ENCODE results near the gene SPIRE1. TPM values are rescaled to one million over a fixed set of nuclear protein-coding genes. Genes with fewer than 3 reads are reported as not detected.

SPIRE1 gene
- total RNA-seq, 4 donors from 2014 or later, result 25.3 to 39.5 (median 30.6) TPM

DNA sequence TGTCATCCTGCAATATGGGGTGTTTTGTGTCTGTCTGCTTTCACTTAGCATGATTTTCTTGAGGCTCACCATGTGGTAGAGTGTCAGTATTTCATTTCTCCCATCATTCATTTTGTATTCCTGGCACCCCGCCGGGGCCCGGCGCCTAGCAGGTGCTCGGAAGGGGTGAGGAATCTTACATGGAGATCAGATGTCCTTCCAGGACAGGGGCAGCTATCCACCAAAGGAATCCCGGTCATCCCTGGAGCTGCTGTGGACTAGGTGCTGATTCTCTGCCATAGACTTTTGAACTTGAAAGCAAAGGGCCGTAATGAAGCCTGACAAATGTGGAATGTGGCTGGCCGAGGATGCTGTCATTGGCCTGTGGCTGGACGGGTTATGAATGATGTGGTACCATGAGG lies 247.8 kb downstream of the SPIRE1 start:
- Histone ChIP-seq H3K4me1 (peaks cover 3 to 19% of the 10 kb centered on the region in 2 donors), H3K27me3 (no peaks in the 10 kb centered on the region), H3K27ac (no peak overlapping the region), H3K4me3 (replicated peaks in 1 of 3) (no peak overlapping the region), H3K9me3 (no peaks in the 10 kb centered on the region), H3K36me3 (no peaks in the 10 kb centered on the region)
- no peak for TF ChIP-seq POLR2A (IDR thresholded peaks at IDR 0.05)
- TF ChIP-seq, protein P1, sequence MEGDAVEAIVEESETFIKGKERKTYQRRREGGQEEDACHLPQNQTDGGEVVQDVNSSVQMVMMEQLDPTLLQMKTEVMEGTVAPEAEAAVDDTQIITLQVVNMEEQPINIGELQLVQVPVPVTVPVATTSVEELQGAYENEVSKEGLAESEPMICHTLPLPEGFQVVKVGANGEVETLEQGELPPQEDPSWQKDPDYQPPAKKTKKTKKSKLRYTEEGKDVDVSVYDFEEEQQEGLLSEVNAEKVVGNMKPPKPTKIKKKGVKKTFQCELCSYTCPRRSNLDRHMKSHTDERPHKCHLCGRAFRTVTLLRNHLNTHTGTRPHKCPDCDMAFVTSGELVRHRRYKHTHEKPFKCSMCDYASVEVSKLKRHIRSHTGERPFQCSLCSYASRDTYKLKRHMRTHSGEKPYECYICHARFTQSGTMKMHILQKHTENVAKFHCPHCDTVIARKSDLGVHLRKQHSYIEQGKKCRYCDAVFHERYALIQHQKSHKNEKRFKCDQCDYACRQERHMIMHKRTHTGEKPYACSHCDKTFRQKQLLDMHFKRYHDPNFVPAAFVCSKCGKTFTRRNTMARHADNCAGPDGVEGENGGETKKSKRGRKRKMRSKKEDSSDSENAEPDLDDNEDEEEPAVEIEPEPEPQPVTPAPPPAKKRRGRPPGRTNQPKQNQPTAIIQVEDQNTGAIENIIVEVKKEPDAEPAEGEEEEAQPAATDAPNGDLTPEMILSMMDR (IDR thresholded peaks at IDR 0.05), result no peak
- no peak for DNase-seq
- 95 to 96% methylated on average over 9 of the region's 9 CpGs for WGBS, 2 donors
- intact Hi-C loops (cut with DNase I), result no loop called here

GRCh38 chr18:12409469-12409868 lies 248.4 kb downstream of the SPIRE1 start:
- no peaks in the 10 kb centered on the region for H3K36me3 ChIP-seq
- TF ChIP-seq POLR2A (IDR thresholded peaks at IDR 0.05), result no peak
- TF ChIP-seq, protein P1 (IDR thresholded peaks at IDR 0.05), result no peak
- intact Hi-C loops (cut with DNase I), result no loop called here

DNA sequence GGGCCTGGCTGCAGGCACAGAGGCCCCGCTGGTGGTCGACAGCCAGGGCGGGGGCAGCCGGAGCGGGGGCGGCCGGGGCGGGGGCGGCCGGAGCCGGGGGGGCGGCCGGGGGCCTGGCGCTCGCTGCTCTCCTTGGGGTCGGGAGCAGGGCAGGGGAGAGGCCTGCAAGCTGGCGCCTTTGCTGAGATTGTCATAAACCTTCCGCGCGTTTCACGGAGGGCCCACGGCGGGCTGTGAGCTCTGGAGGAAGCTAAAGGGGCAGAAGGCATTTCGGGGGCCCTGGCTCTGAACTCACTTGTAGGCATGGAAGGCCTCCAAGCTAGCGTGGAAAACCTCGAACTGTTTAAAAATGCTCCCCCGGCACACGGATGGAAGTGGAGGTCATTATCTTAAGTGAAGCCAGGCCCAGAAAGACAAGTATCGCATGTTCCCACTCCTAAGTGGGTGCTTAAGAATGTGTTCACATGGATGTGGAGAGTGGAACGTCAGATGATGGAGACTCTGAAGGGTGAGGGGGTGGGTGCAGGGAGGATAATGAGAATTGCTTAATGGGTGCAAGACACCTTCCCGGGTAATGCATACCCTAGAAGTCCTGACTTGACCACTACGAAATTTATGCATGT lies 249.5 kb downstream of the SPIRE1 start:
- 13 to 21% methylated on average over 8 to 17 of the region's 32 CpGs for WGBS, 2 donors
- DNase-seq, result peak; percentile 28 to 51
- no peaks in the 10 kb centered on the region for H3K27me3 ChIP-seq
- TF ChIP-seq, protein P1 (IDR thresholded peaks at IDR 0.05), result no peak
- TF ChIP-seq POLR2A (IDR thresholded peaks at IDR 0.05), result no peak
- intact Hi-C loops (cut with DNase I), result no loop called here
- peaks cover 3 to 19% of the 10 kb centered on the region in 2 donors for H3K4me1 ChIP-seq
- peak overlapping the region; percentile 66 to 83 (median 73) for H3K27ac ChIP-seq
- H3K4me3 ChIP-seq (replicated peaks in 1 of 3), result peak overlapping the region in 2 of 3 donors; percentile 16 to 45
- no peaks in the 10 kb centered on the region for H3K36me3 ChIP-seq
- no peaks in the 10 kb centered on the region for H3K9me3 ChIP-seq

More at GRCh38 chr18:12409469-12409868, 248.4 kb downstream of the SPIRE1 start:
- H3K27ac ChIP-seq, result no peak overlapping the region
- DNase-seq, result no peak
- H3K4me1 ChIP-seq, result peaks cover 3 to 19% of the 10 kb centered on the region in 2 donors
- no peak overlapping the region for H3K4me3 ChIP-seq (replicated peaks in 1 of 3)
- H3K9me3 ChIP-seq, result no peaks in the 10 kb centered on the region
- 84 to 92% methylated on average over 3 of the region's 3 CpGs for WGBS, 2 donors
- no peaks in the 10 kb centered on the region for H3K27me3 ChIP-seq

- intact Hi-C loops (cut with DNase I), result no loop called here
- peak; percentile 18 to 35 for DNase-seq
- TF ChIP-seq, protein P1 (IDR thresholded peaks at IDR 0.05), result no peak
- no peak for TF ChIP-seq POLR2A (IDR thresholded peaks at IDR 0.05)
Observed at GRCh38 chr18:12406371-12407111, 251.4 kb downstream of the SPIRE1 start.

DNA sequence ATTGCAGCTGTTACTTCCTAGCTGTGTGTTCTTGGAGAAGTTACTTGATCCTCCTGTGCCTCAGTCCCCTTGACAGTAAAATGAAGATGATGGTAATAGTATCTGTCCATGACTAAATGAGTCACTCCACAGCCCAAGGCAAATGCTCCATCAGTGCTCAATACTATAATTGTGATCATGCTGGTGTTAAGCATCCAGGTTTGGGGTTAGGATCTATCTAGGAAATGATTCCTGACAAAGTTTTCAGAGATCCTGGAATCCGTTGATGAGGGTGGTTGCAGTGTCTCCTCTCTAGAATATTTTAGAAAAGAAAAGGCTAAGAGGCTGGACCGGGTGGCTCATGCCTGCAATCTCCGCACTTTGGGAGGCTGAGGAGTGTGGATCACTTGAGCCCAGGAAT lies 252.8 kb downstream of the SPIRE1 start:
- no peak for DNase-seq
- Histone ChIP-seq H3K9me3 (no peaks in the 10 kb centered on the region), H3K4me1 (peaks cover 3 to 19% of the 10 kb centered on the region in 2 donors), H3K27ac (no peak overlapping the region), H3K27me3 (no peaks in the 10 kb centered on the region), H3K36me3 (no peaks in the 10 kb centered on the region), H3K4me3 (replicated peaks in 1 of 3) (no peak overlapping the region)
- intact Hi-C loops (cut with DNase I), result no loop called here
- no peak for TF ChIP-seq POLR2A (IDR thresholded peaks at IDR 0.05)
- TF ChIP-seq, protein P1 (IDR thresholded peaks at IDR 0.05), result no peak
- 76 to 83% methylated on average over 3 of the region's 3 CpGs for WGBS, 2 donors

More at GRCh38 chr18:12406371-12407111, 251.4 kb downstream of the SPIRE1 start:
- Histone ChIP-seq H3K9me3 (no peaks in the 10 kb centered on the region), H3K36me3 (no peaks in the 10 kb centered on the region), H3K27me3 (no peaks in the 10 kb centered on the region), H3K27ac (no peak overlapping the region), H3K4me3 (replicated peaks in 1 of 3) (no peak overlapping the region), H3K4me1 (peaks cover 3 to 19% of the 10 kb centered on the region in 2 donors)
- WGBS, 2 donors, result 57 to 69% methylated on average over 19 of the region's 19 CpGs
